HepG2 (cell line): ENCODE results near the gene SMIM45.

ENCODE experiments used
- ATAC-seq: fragments of 200-7000 bp; cut with Tn5 transposase; 3 replicates; pipeline ENCODE4 v1.9.1; 2020; ENCODE audit warnings: mild to moderate bottlenecking, moderate library complexity
- BruUV-seq: library from RNA; stranded (reverse); fragments of 400-500 nt; replicated peaks from 2 replicates; lab custom pipeline; 2021; lab: Mats Ljungman, UMichigan
- CTCF ChIA-PET: fragments of 300-600 bp; formaldehyde crosslinking; extraction: SDS; loops from one replicate; lab custom pipeline; 2021; ENCODE audit warnings: low total read pairs, inconsistent platforms, low intra/inter-chr PET ratio; lab: Yijun Ruan, JAX
- POLR2A ChIA-PET: fragments of 350-600 bp; sonication (Branson Sonifier 250); formaldehyde crosslinking; loops from one replicate; lab custom pipeline; 2020; ENCODE audit warnings: antibody characterized with exemption, inconsistent platforms; lab: Yijun Ruan, JAX
- DNase-seq: peaks from one replicate; pipeline ENCODE4 v3.0.0-alpha.2; 2015; ENCODE audit warnings: low spot score
- FAIRE-seq: peaks from 3 replicates; lab custom pipeline; 2011; peaks lifted over from hg19 to GRCh38; lab: Jason Lieb, UNC
- H2AFZ ChIP-seq: one replicate; pipeline ENCODE4 v1.6.1; 2011; ENCODE audit warnings: low read length, inconsistent platforms
- H3K27ac ChIP-seq: fragments of 300-600 bp; 3 replicates; pipeline ENCODE4 v1.8.0; 2011; ENCODE audit warnings: mixed run types, mild to moderate bottlenecking, mixed read lengths, low read length, inconsistent platforms; ENCODE audit not compliant: insufficient read depth; ENCODE audit errors: extremely low read length
- H3K27me3 ChIP-seq, 2 experiments: fragments of 200-600 bp in 1 of 2; 2 replicates in 1 of 2; 3 replicates in 1 of 2; pipeline versions ENCODE4 v1.6.0 to v1.8.0; 2011; ENCODE audit warnings: low read length in 2 of 2, mild to moderate bottlenecking in 2 of 2, moderate library complexity in 2 of 2, inconsistent platforms in 1 of 2; ENCODE audit not compliant: insufficient read depth in 2 of 2, control insufficient read depth in 1 of 2
- H3K36me3 ChIP-seq, 2 experiments: fragments of 200-600 bp in 1 of 2; replicated peaks in 1 of 2; 2 replicates in 1 of 2; 3 replicates in 1 of 2; pipeline versions ENCODE4 v1.5.1 to v1.8.0; 2011; ENCODE audit warnings: low read length in 2 of 2, inconsistent platforms in 1 of 2; ENCODE audit not compliant: insufficient read depth in 2 of 2, control insufficient read depth in 1 of 2
- H3K4me1 ChIP-seq: 2 replicates; pipeline ENCODE4 v1.5.1; 2012; ENCODE audit warnings: low read length, inconsistent platforms; ENCODE audit not compliant: insufficient read depth
- H3K4me2 ChIP-seq: 2 replicates; pipeline ENCODE4 v1.6.0; 2011; ENCODE audit warnings: low read depth, low read length, inconsistent platforms
- H3K4me3 ChIP-seq, 3 experiments: fragments of 200-600 bp in 1 of 3; sonication (generic), shearing (Covaris generic) in 1 of 3; replicated peaks in 1 of 3; 2 replicates each; pipeline ENCODE4 v1.5.1; 2011 to 2016; ENCODE audit warnings: low read length in 3 of 3, inconsistent platforms in 2 of 3, low read depth in 2 of 3, mild to moderate bottlenecking in 2 of 3, control low read depth in 1 of 3, mixed read lengths in 1 of 3; ENCODE audit not compliant: insufficient read depth in 1 of 3
- H3K79me2 ChIP-seq: one replicate; pipeline ENCODE4 v1.6.1; 2011; ENCODE audit warnings: low read length, inconsistent platforms; ENCODE audit not compliant: insufficient read depth
- H3K9ac ChIP-seq: 2 replicates; pipeline ENCODE4 v1.6.0; 2011; ENCODE audit warnings: mild to moderate bottlenecking, low read depth, low read length, inconsistent platforms; ENCODE audit not compliant: insufficient read depth
- H3K9me3 ChIP-seq: 2 replicates; pipeline ENCODE4 v1.5.1; 2012; ENCODE audit warnings: mild to moderate bottlenecking, low read length
- H4K20me1 ChIP-seq: 2 replicates; pipeline ENCODE4 v1.6.0; 2011; ENCODE audit warnings: inconsistent platforms, mild to moderate bottlenecking, low read length, moderate library complexity; ENCODE audit not compliant: insufficient read depth
- AGO2 ChIP-seq: fragments of 200-400 bp; formaldehyde crosslinking; optimal IDR thresholded peaks from 2 replicates; pipeline ENCODE3; 2017; ENCODE audit warnings: mild to moderate bottlenecking, low read depth, low read length, moderate library complexity
- POLR2A ChIP-seq, 2 experiments: IDR thresholded peaks; 2 replicates each; pipeline ENCODE4 v1.6.1; 2011; ENCODE audit warnings: low read depth in 2 of 2, low read length in 2 of 2, mild to moderate bottlenecking in 1 of 2, moderate library complexity in 1 of 2; ENCODE audit not compliant: insufficient read depth in 1 of 2
- ZFX ChIP-seq: sonication (generic); formaldehyde crosslinking; IDR thresholded peaks from 2 replicates; pipeline ENCODE4 v1.4.0; 2020; ENCODE audit warnings: mild to moderate bottlenecking, low read depth, missing genetic modification reagents, moderate library complexity
- ZNF235 ChIP-seq: sonication (generic); formaldehyde crosslinking; IDR thresholded peaks from 2 replicates; pipeline ENCODE4 v1.8.1; 2023; ENCODE audit warnings: mild to moderate bottlenecking, missing genetic modification reagents, borderline replicate concordance
- ZNF83 ChIP-seq: sonication (generic); formaldehyde crosslinking; IDR thresholded peaks from 2 replicates; pipeline ENCODE4 v1.4.0; 2020; ENCODE audit warnings: missing genetic modification reagents, mild to moderate bottlenecking, borderline replicate concordance
- WGBS: methylation state at CpG from one replicate; pipeline ENCODE4 v1.1.6; 2017; ENCODE audit warnings: low lambda C conversion rate; 5-methylcytosine and 5-hydroxymethylcytosine counted together
- in situ Hi-C: cut with HindIII; loops from 2 replicates; pipeline ENCODE4 v1.10.0; 2017; ENCODE audit warnings: low pct_unique_long_range_greater_than_20kb; ENCODE audit not compliant: extremely low pct_ligation_motif_present
- intact Hi-C: fragments of 100-400 bp; cut with micrococcal nuclease; formaldehyde crosslinking; loops from one replicate; pipeline ENCODE4 v1.10.0; 2022; ENCODE audit not compliant: unreplicated experiment
- TF ChIP-seq, protein P1 (sequence below): sonication (generic); formaldehyde crosslinking; conservative IDR thresholded peaks from 2 replicates; pipeline ENCODE4 v1.4.0; 2020; ENCODE audit warnings: mild to moderate bottlenecking, missing genetic modification reagents, moderate library complexity

SMIM45 gene

GRCh38 chr22:41935015-41935351 is 17.0 kb upstream of the SMIM45 start:
- Histone ChIP-seq H3K79me2 (no peaks in the 10 kb centered on the region), H3K4me1 (no peaks in the 10 kb centered on the region), H2AFZ (no peak overlapping the region), H3K4me2 (no peak overlapping the region), H3K27me3 (no peaks in the 10 kb centered on the region), H3K9ac (no peak overlapping the region), H3K4me3 (no peak overlapping the region), H3K9me3 (no peaks in the 10 kb centered on the region), H4K20me1 (no peaks in the 10 kb centered on the region), H3K36me3 (peaks cover 6 to 19% of the 10 kb centered on the region in 2 experiments; a peak in 3 of 5 replicates), H3K27ac (no peak overlapping the region)
- in situ Hi-C loops = no loop called here
- intact Hi-C loops = no loop called here
- ATAC-seq = no peak
- WGBS = 100% methylated on average over 1 of the region's 4 CpGs
- ChIA-PET CTCF (no interaction called here), POLR2A (no interaction called here)
- no TSS peak for BruUV-seq
- no peak for FAIRE-seq
- TF ChIP-seq ZNF83 (CRISPR knock-in tag) = no peak
- DNase-seq = no peak

DNA sequence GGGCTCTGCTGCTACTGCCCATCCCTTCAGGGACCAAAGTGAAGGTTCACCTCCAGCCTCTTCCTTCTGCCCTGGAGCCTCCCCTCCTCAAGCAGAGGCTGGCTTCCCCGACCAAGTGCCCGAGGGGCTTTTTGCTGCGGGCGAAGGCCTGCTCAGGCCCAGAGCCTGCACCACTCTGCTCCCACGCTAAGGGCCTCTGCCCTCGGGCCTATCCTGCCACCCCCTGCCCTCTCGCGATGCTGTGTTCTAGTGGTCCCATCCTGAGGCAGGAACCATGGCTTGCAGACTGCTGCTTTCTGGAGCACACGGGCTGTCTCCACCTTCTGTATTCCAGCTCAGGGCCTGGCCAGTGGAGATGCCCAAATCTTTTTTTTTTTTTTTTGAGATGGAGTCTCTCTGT is 16.4 kb upstream of the SMIM45 start:
- Histone ChIP-seq H3K4me1 (no peaks in the 10 kb centered on the region), H3K4me2 (no peak overlapping the region), H3K36me3 (peaks cover 6 to 22% of the 10 kb centered on the region in 2 experiments; a peak in 3 of 5 replicates), H4K20me1 (no peaks in the 10 kb centered on the region), H3K9ac (no peak overlapping the region), H3K9me3 (no peaks in the 10 kb centered on the region), H3K79me2 (no peaks in the 10 kb centered on the region), H3K27ac (no peak overlapping the region), H3K4me3 (no peak overlapping the region), H2AFZ (no peak overlapping the region), H3K27me3 (no peaks in the 10 kb centered on the region)
- CTCF ChIA-PET = no interaction called here
- TF ChIP-seq POLR2A (IDR thresholded peaks at IDR 0.05; ENCODE audit: insufficient read depth in 1 of 2, low read depth in 2 of 2, low read length in 2 of 2) (peak in 1 of 2 experiments; percentile 42; a peak in 1 of 4 replicates), ZFX (CRISPR knock-in tag) (no peak), ZNF235 (CRISPR knock-in tag) (no peak), AGO2 (peak; percentile 47)
- TF ChIP-seq, protein P1, sequence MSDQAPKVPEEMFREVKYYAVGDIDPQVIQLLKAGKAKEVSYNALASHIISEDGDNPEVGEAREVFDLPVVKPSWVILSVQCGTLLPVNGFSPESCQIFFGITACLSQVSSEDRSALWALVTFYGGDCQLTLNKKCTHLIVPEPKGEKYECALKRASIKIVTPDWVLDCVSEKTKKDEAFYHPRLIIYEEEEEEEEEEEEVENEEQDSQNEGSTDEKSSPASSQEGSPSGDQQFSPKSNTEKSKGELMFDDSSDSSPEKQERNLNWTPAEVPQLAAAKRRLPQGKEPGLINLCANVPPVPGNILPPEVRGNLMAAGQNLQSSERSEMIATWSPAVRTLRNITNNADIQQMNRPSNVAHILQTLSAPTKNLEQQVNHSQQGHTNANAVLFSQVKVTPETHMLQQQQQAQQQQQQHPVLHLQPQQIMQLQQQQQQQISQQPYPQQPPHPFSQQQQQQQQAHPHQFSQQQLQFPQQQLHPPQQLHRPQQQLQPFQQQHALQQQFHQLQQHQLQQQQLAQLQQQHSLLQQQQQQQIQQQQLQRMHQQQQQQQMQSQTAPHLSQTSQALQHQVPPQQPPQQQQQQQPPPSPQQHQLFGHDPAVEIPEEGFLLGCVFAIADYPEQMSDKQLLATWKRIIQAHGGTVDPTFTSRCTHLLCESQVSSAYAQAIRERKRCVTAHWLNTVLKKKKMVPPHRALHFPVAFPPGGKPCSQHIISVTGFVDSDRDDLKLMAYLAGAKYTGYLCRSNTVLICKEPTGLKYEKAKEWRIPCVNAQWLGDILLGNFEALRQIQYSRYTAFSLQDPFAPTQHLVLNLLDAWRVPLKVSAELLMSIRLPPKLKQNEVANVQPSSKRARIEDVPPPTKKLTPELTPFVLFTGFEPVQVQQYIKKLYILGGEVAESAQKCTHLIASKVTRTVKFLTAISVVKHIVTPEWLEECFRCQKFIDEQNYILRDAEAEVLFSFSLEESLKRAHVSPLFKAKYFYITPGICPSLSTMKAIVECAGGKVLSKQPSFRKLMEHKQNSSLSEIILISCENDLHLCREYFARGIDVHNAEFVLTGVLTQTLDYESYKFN (CRISPR knock-in tag) = no peak
- POLR2A ChIA-PET = interaction anchor here (0.7 kb wide), 1 partner anchor 25 kb away, joined by 3 read pairs; no protein-coding TSS in a partner anchor
- DNase-seq (no peak), ATAC-seq (no peak), FAIRE-seq (no peak)
- in situ Hi-C loops = no loop called here
- no TSS peak for BruUV-seq
- intact Hi-C loops = no loop called here
- WGBS = 92% methylated on average over 5 of the region's 9 CpGs
